OCI-LY3 (cell line): ENCODE results near the gene SYT3.

Experiments
- EZH2phosphoT487 ChIP-seq: fragments of 200-600 bp; shearing (Covaris generic); IDR thresholded peaks from 2 replicates; pipeline ENCODE4 v1.6.1; 2018; ENCODE audit warnings: antibody characterized with exemption, mixed run types, low read depth
- TF ChIP-seq, protein P1 (sequence below): fragments of 200-600, 300-600 bp; sonication (generic); IDR thresholded peaks from 2 replicates; pipeline ENCODE4 v1.5.1; 2014; ENCODE audit warnings: antibody characterized with exemption, low read length, low read depth

DNA sequence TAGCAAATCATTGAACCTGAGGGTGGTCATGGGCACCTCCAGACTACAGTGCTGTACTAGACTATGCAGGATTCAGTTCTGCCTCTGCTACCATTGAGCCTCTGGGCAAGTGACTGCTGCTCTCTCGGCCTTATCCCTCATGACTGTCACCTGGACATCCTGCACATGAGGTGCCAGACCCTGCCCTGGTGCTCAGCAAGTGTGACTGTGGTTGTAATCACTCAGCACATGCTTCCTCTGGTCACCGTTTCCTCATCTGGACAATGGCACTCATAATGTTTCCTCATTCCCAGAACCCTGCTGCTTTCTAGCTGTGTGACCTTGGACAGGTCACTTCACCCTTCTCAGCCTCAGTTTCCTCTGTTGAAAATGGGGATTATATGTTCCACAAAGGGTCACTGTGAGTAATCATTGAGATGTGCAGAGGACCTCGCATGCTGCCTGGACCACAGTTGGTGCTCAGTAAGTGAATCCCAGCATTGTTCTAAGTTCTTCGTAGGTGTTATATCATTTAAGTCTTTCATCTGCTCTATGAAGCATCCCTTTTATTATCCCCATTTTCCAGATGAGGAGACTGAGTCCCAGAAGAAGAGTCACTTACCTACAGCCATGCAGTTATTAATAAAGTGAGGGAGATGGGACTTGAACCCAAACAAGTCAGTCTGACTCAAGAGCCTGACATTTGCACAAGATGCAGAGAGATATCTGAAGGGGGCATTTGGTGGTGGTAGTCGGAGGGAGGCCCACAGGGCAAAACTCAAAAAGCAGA is 3.2 kb downstream of the SYT3 start:
- TF ChIP-seq, protein P1, sequence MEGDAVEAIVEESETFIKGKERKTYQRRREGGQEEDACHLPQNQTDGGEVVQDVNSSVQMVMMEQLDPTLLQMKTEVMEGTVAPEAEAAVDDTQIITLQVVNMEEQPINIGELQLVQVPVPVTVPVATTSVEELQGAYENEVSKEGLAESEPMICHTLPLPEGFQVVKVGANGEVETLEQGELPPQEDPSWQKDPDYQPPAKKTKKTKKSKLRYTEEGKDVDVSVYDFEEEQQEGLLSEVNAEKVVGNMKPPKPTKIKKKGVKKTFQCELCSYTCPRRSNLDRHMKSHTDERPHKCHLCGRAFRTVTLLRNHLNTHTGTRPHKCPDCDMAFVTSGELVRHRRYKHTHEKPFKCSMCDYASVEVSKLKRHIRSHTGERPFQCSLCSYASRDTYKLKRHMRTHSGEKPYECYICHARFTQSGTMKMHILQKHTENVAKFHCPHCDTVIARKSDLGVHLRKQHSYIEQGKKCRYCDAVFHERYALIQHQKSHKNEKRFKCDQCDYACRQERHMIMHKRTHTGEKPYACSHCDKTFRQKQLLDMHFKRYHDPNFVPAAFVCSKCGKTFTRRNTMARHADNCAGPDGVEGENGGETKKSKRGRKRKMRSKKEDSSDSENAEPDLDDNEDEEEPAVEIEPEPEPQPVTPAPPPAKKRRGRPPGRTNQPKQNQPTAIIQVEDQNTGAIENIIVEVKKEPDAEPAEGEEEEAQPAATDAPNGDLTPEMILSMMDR, result no peak
- no peak for TF ChIP-seq EZH2phosphoT487
